Adrenal gland (tissue), 12 donors: ENCODE results near the gene TSHR. TPM values are rescaled to one million over a fixed set of nuclear protein-coding genes. Genes with fewer than 3 reads are reported as not detected.

Source experiments
- DNase-seq, 7 donors: peaks; one replicate each; pipeline ENCODE4 v3.0.0-alpha.2; 2019 to 2020
- H3K27ac ChIP-seq, 5 donors: fragments of 200-600 bp; sonication (generic) in 4 of 5; 1 replicate in 3 of 5; 2 replicates in 2 of 5; pipeline versions ENCODE4 v1.5.1 to v1.8.0; 2016 to 2020; ENCODE audit warnings: mild to moderate bottlenecking in 1 of 5
- H3K27me3 ChIP-seq: fragments of 200-600 bp; 2 replicates; pipeline ENCODE4 v1.8.0; 2021
- H3K36me3 ChIP-seq, 2 donors: fragments of 200-600 bp; replicated peaks in 1 of 2; 1 replicate in 1 of 2; 2 replicates in 1 of 2; pipeline versions ENCODE4 v1.5.1 to v1.8.0; 2018 to 2022
- H3K4me1 ChIP-seq, 2 donors: fragments of 200-600 bp; replicated peaks in 1 of 2; 1 replicate in 1 of 2; 2 replicates in 1 of 2; pipeline versions ENCODE4 v1.5.1 to v1.8.0; 2018 to 2021
- H3K4me3 ChIP-seq, 4 donors: fragments of 200-600 bp; sonication (generic) in 3 of 4; one replicate each; pipeline ENCODE4 v1.5.1; 2016 to 2018
- H3K9me3 ChIP-seq, 3 donors: fragments of 200-600 bp; sonication (generic) in 1 of 3; replicated peaks in 1 of 3; 1 replicate in 2 of 3; 2 replicates in 1 of 3; pipeline versions ENCODE4 v1.5.1 to v1.8.0; 2016 to 2021
- POLR2A ChIP-seq, 2 donors: fragments of 450-650 bp; IDR thresholded peaks; one replicate each; pipeline ENCODE4 v1.6.1; 2017; ENCODE audit warnings: antibody characterized with exemption in 2 of 2, mild to moderate bottlenecking in 2 of 2, moderate library complexity in 1 of 2
- WGBS, 4 donors: extraction: QIAGEN DNeasy Blood & Tissue Kit in 2 of 4; methylation state at CpG; one replicate each; pipeline versions ENCODE4 v1.1.5 to v1.1.7; 2013 to 2017; 5-methylcytosine and 5-hydroxymethylcytosine counted together
- intact Hi-C, 2 donors: fragments of 100-400 bp; cut with DNase I; formaldehyde crosslinking; loops; one replicate each; pipeline versions ENCODE4 v1.14.1 to v1.15.0; 2022 to 2023
- polyA plus RNA-seq, 3 donors: library from polyadenylated mRNA; stranded (reverse); fragments of 200-250 nt in 2 of 3; fragments of 350-450 nt in 1 of 3; fragmentation: Illumina TruSeq in 1 of 3; extraction: RNeasy Lipid Tissue Mini Kit (QIAGEN cat#74804) in 1 of 3; gene quantifications; one replicate each; pipeline ENCODE4 v1.2.3, GENCODE V29; 2013 to 2014
- total RNA-seq, 9 donors: library from RNA; depleted of rRNA in 4 of 9; stranded (reverse); fragments of >200 nt in 4 of 9; fragments of 120-200 nt in 1 of 9; fragmentation: NEBNext Ultra II Directional in 1 of 9; extraction: Animal tissue kit (Norgen Biotek cat#: 25700) in 1 of 9; gene quantifications; one replicate each; pipeline versions ENCODE4 v1.1.0 to v1.2.4, GENCODE V29; 2013 to 2023
- TF ChIP-seq, protein P1 (sequence below), 6 experiments: fragments of 450-650 bp in 4 of 6; fragments of 200-600 bp in 2 of 6; sonication (generic) in 1 of 6; IDR thresholded peaks; 1 replicate in 5 of 6; 2 replicates in 1 of 6; pipeline versions ENCODE4 v1.5.1 to v1.8.0; 2016 to 2021; ENCODE audit warnings: antibody characterized with exemption in 6 of 6, mild to moderate bottlenecking in 2 of 6, moderate library complexity in 1 of 6
- donor health status: healthy with polysubstance abuse.
- donor health status: Bipolar disorder and iron deficiency.
- donor health status: DM: yes; HTN: yes; CAD: no.
- donor health status: DM: no; HTN: no; CAD: no.
- donor health status: DM: no; HTN: no; CAD: no.
- donor health status: DM: yes; HTN: yes; CAD: no.

Gene TSHR
- total and polyA plus RNA-seq, 12 donors: 0.06 to 5.8 (median 0.68) TPM

DNA sequence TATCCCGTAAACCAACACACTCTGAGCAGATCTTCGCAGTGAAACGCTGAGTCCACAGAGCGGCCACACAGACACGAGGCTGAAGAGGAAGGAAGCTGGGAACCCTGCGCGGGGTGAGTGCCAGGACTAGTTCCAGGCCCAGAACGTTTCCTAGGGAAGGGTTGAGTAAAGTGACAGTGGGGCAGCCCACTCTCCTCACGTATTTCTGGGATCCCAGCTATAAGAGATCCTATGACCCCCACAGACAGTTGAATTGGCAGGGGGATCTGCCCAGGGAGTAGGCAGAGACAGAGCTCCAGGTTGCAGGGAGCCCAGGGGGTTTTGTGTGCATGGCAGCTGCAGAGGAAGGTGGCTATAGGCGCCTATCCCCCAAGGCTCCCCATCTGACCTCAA, 214.3 kb downstream of the TSHR start:
- Histone ChIP-seq H3K27me3 (no peaks in the 10 kb centered on the region), H3K4me3 (peak overlapping the region; percentile 30 to 70 (median 54)), H3K36me3 (no peaks in the 10 kb centered on the region), H3K9me3 (no peaks in the 10 kb centered on the region), H3K4me1 (peaks cover 5 to 19% of the 10 kb centered on the region in 2 donors), H3K27ac (peak overlapping the region; percentile 83 to 99 (median 95))
- intact Hi-C loops: loop anchor here in 1 of 2 donors (10.0 kb wide), 1 partner anchor 215 kb away; the partner anchor contains the start of gene TSHR
- no peak for TF ChIP-seq POLR2A (IDR thresholded peaks at IDR 0.05)
- TF ChIP-seq, protein P1, sequence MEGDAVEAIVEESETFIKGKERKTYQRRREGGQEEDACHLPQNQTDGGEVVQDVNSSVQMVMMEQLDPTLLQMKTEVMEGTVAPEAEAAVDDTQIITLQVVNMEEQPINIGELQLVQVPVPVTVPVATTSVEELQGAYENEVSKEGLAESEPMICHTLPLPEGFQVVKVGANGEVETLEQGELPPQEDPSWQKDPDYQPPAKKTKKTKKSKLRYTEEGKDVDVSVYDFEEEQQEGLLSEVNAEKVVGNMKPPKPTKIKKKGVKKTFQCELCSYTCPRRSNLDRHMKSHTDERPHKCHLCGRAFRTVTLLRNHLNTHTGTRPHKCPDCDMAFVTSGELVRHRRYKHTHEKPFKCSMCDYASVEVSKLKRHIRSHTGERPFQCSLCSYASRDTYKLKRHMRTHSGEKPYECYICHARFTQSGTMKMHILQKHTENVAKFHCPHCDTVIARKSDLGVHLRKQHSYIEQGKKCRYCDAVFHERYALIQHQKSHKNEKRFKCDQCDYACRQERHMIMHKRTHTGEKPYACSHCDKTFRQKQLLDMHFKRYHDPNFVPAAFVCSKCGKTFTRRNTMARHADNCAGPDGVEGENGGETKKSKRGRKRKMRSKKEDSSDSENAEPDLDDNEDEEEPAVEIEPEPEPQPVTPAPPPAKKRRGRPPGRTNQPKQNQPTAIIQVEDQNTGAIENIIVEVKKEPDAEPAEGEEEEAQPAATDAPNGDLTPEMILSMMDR (IDR thresholded peaks at IDR 0.05): no peak
- peak; percentile 62 to 85 (median 75) for DNase-seq
- 1 to 3% (median 2%) methylated on average over 10 of the region's 10 CpGs for WGBS, 4 donors

DNA sequence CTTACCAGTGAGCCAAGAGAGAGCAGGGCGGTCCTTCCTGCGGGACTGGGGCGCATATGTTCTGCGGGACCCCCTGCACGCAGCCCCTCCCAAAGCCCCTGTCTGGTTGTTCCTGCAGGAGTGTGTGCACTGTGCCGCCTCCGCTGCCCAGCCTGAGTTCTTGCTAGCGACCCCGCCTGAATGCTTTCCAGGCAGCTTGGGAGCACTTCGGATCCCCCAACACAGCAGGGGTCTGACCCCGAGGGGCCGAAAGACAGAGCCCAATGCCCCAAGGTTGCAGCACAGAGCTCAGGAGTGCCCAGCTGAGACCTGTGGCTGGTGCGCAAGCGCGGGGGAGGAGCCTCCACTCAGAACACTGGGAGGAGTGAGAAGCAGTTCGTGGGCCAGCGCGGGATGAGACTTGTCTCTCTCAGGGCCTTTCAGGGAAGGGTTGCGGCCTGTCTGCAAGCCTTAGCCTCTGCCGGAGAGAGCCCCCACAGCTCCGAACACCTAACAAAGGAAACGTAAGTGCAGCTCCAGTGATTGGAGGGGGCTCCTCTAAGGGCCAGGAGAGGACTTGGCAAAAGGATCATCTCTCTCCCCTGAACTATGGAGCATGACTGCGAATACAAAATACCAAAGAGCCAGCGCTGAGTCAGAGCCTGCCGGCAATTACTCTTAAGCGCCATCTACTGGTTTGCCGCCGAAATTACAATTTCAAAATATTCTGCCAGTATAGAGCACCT, 214.8 kb downstream of the TSHR start:
- WGBS, 4 donors: 0% methylated on average over 13 to 28 of the region's 28 CpGs
- Histone ChIP-seq H3K27ac (peak overlapping the region; percentile 83 to 99 (median 95)), H3K4me3 (peak overlapping the region; percentile 30 to 70 (median 54)), H3K27me3 (no peaks in the 10 kb centered on the region), H3K4me1 (peaks cover 5 to 19% of the 10 kb centered on the region in 2 donors), H3K36me3 (no peaks in the 10 kb centered on the region), H3K9me3 (no peaks in the 10 kb centered on the region)
- intact Hi-C loops: no loop called here
- TF ChIP-seq, protein P1 (IDR thresholded peaks at IDR 0.05): peak; percentile 81 to 92 (median 90)
- peak; percentile 35 to 96 for TF ChIP-seq POLR2A (IDR thresholded peaks at IDR 0.05)
- peak; percentile 91 to 97 (median 96) for DNase-seq

DNA sequence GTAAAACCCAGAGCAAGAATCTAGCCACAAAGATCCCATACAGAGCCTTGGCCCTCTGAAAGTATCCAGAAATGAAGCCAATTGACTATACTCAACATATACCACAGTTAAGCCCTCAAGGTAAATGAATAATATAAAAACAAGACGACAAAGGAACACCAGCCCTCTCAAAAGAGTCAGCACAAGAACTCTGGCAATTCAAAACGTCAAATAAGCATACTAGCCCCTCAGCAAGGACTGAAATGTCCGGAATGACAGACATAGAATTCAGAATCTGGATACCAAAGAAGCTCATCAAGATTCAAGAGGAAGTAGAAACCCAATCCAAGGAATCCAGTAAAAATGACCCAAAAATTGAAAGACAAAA, 215.4 kb downstream of the TSHR start:
- peaks cover 5 to 19% of the 10 kb centered on the region in 2 donors for H3K4me1 ChIP-seq
- peak overlapping the region in 4 of 5 donors; percentile 91 to 99 (median 96) for H3K27ac ChIP-seq
- intact Hi-C loops: no loop called here
- peak overlapping the region in 1 of 4 donors; percentile 69 for H3K4me3 ChIP-seq
- WGBS, 4 donors: 6 to 15% (median 13%) methylated on average over 3 of the region's 3 CpGs
- no peak for DNase-seq
- no peak for TF ChIP-seq POLR2A (IDR thresholded peaks at IDR 0.05)
- TF ChIP-seq, protein P1 (IDR thresholded peaks at IDR 0.05): peak in 1 of 6 experiments; percentile 3
- H3K27me3 ChIP-seq: no peaks in the 10 kb centered on the region
- H3K36me3 ChIP-seq: no peaks in the 10 kb centered on the region
- H3K9me3 ChIP-seq: no peaks in the 10 kb centered on the region

DNA sequence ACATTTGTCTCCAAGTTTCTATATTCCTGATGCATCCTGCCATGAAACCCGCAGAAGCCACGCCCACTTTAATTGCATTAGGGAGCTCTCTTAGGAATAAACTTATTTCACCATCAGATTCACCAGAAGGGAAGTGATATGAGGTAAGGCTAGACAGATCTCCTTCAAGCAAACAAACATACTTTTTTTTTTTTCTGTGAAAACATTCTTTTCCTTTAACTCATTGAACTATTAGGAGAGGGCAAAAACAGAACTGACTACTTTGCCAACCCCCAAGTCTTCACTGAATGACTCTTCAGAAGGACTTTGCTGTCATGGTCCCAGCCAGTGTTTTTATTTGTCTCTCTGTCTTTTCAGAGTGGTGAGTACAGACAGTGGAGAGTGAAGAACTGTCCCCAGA, 216.9 kb downstream of the TSHR start:
- 76 to 83% (median 80%) methylated on average over 2 of the region's 2 CpGs for WGBS, 4 donors
- Histone ChIP-seq H3K4me1 (peaks cover 10 to 30% of the 10 kb centered on the region in 2 donors), H3K36me3 (no peaks in the 10 kb centered on the region), H3K27ac (no peak overlapping the region), H3K27me3 (no peaks in the 10 kb centered on the region), H3K4me3 (no peak overlapping the region), H3K9me3 (no peaks in the 10 kb centered on the region)
- no peak for TF ChIP-seq POLR2A (IDR thresholded peaks at IDR 0.05)
- TF ChIP-seq, protein P1 (IDR thresholded peaks at IDR 0.05): no peak
- no peak for DNase-seq
- intact Hi-C loops: no loop called here
